Subcutaneous abdominal adipose tissue (tissue), 5 donors: ENCODE data around the gene KLHL40.
A peak's percentile ranks its signal among the peaks of the same experiment; 100 is the strongest.

Experiments used
- H3K27ac ChIP-seq: one replicate; pipeline ENCODE4 v1.7.0; 2013; ENCODE audit warnings: low read depth, mild to moderate bottlenecking, inconsistent platforms, low read length, moderate library complexity
- H3K27me3 ChIP-seq, 5 donors: one replicate each; pipeline ENCODE4 v1.7.0; 2013; ENCODE audit warnings: low read length in 5 of 5, inconsistent platforms in 1 of 5; ENCODE audit not compliant: control insufficient read depth in 5 of 5, insufficient read depth in 4 of 5
- H3K36me3 ChIP-seq, 5 donors: one replicate each; pipeline ENCODE4 v1.7.0; 2013; ENCODE audit warnings: low read length in 5 of 5; ENCODE audit not compliant: control insufficient read depth in 5 of 5, insufficient read depth in 5 of 5
- H3K4me1 ChIP-seq, 5 donors: one replicate each; pipeline ENCODE4 v1.7.0; 2013; ENCODE audit warnings: low read length in 5 of 5, mild to moderate bottlenecking in 3 of 5, moderate library complexity in 1 of 5; ENCODE audit not compliant: control insufficient read depth in 5 of 5, insufficient read depth in 5 of 5
- H3K4me3 ChIP-seq, 5 donors: one replicate each; pipeline ENCODE4 v1.7.0; 2013; ENCODE audit warnings: low read length in 5 of 5, low read depth in 1 of 5
- H3K9ac ChIP-seq, 5 donors: one replicate each; pipeline ENCODE4 v1.7.0; 2013; ENCODE audit warnings: low read length in 5 of 5, mild to moderate bottlenecking in 4 of 5, moderate library complexity in 3 of 5
- H3K9me3 ChIP-seq, 5 donors: one replicate each; pipeline ENCODE4 v1.7.0; 2013; ENCODE audit warnings: low read length in 5 of 5; ENCODE audit not compliant: control insufficient read depth in 5 of 5
- donor health status: healthy.
- donor health status: healthy.
- donor health status: healthy.
- donor health status: healthy.
- donor health status: healthy.

KLHL40 gene

GRCh38 chr3:42656680-42657610 is 28.4 kb upstream of the KLHL40 start:
- Histone ChIP-seq H3K4me1 (peaks cover 6 to 41% (median 36%) of the 10 kb centered on the region in 5 donors), H3K36me3 (peaks cover 0 to 28% (median 17%) of the 10 kb centered on the region in 5 donors), H3K9me3 (no peaks in the 10 kb centered on the region), H3K27me3 (no peaks in the 10 kb centered on the region), H3K27ac (peak overlapping the region; percentile 83), H3K9ac (no peak overlapping the region), H3K4me3 (no peak overlapping the region)

- H3K9me3 ChIP-seq: no peaks in the 10 kb centered on the region
- no peak overlapping the region for H3K9ac ChIP-seq
- H3K4me3 ChIP-seq: no peak overlapping the region
- H3K27me3 ChIP-seq: no peaks in the 10 kb centered on the region
- H3K27ac ChIP-seq: no peak overlapping the region
- H3K4me1 ChIP-seq: peaks cover 6 to 34% (median 28%) of the 10 kb centered on the region in 5 donors
- H3K36me3 ChIP-seq: peaks cover 0 to 28% (median 17%) of the 10 kb centered on the region in 5 donors
These were observed 27.7 kb upstream of the KLHL40 start for GRCh38 chr3:42657675-42658074.

GRCh38 chr3:42658091-42658770 is 27.1 kb upstream of the KLHL40 start:
- H3K4me1 ChIP-seq: peaks cover 6 to 28% (median 23%) of the 10 kb centered on the region in 5 donors
- H3K9me3 ChIP-seq: no peaks in the 10 kb centered on the region
- no peak overlapping the region for H3K9ac ChIP-seq
- H3K27me3 ChIP-seq: no peaks in the 10 kb centered on the region
- no peak overlapping the region for H3K27ac ChIP-seq
- H3K4me3 ChIP-seq: no peak overlapping the region
- H3K36me3 ChIP-seq: peaks cover 0 to 28% (median 17%) of the 10 kb centered on the region in 5 donors

- no peak overlapping the region for H3K9ac ChIP-seq
- no peak overlapping the region for H3K27ac ChIP-seq
- H3K4me3 ChIP-seq: no peak overlapping the region
- peaks cover 4 to 22% (median 16%) of the 10 kb centered on the region in 5 donors for H3K4me1 ChIP-seq
- H3K27me3 ChIP-seq: no peaks in the 10 kb centered on the region
- peaks cover 0 to 28% (median 17%) of the 10 kb centered on the region in 5 donors for H3K36me3 ChIP-seq
- no peaks in the 10 kb centered on the region for H3K9me3 ChIP-seq
These were observed 26.5 kb upstream of the KLHL40 start for GRCh38 chr3:42658771-42659390.

- Histone ChIP-seq H3K27ac (no peak overlapping the region), H3K9me3 (no peaks in the 10 kb centered on the region), H3K4me1 (peaks cover 4 to 20% (median 16%) of the 10 kb centered on the region in 5 donors), H3K9ac (no peak overlapping the region), H3K27me3 (no peaks in the 10 kb centered on the region), H3K36me3 (peaks cover 0 to 28% (median 17%) of the 10 kb centered on the region in 5 donors), H3K4me3 (no peak overlapping the region)
These were observed 25.7 kb upstream of the KLHL40 start for GRCh38 chr3:42659451-42660130.

- peaks cover 0 to 28% (median 17%) of the 10 kb centered on the region in 5 donors for H3K36me3 ChIP-seq
- no peaks in the 10 kb centered on the region for H3K9me3 ChIP-seq
- no peak overlapping the region for H3K4me3 ChIP-seq
- H3K27ac ChIP-seq: no peak overlapping the region
- H3K27me3 ChIP-seq: no peaks in the 10 kb centered on the region
- H3K9ac ChIP-seq: no peak overlapping the region
- peaks cover 3 to 13% (median 10%) of the 10 kb centered on the region in 5 donors for H3K4me1 ChIP-seq
These were observed 25.1 kb upstream of the KLHL40 start for GRCh38 chr3:42660131-42660715.

GRCh38 chr3:42660898-42661297 is 24.4 kb upstream of the KLHL40 start:
- H3K4me1 ChIP-seq: peaks cover 0 to 7% (median 4%) of the 10 kb centered on the region in 5 donors
- H3K36me3 ChIP-seq: peaks cover 0 to 28% (median 17%) of the 10 kb centered on the region in 5 donors
- no peak overlapping the region for H3K27ac ChIP-seq
- H3K9ac ChIP-seq: no peak overlapping the region
- H3K9me3 ChIP-seq: no peaks in the 10 kb centered on the region
- no peak overlapping the region for H3K4me3 ChIP-seq
- H3K27me3 ChIP-seq: no peaks in the 10 kb centered on the region

- no peak overlapping the region for H3K4me3 ChIP-seq
- no peak overlapping the region for H3K9ac ChIP-seq
- H3K27ac ChIP-seq: no peak overlapping the region
- no peaks in the 10 kb centered on the region for H3K9me3 ChIP-seq
- no peaks in the 10 kb centered on the region for H3K27me3 ChIP-seq
- H3K4me1 ChIP-seq: peaks cover 0 to 10% (median 6%) of the 10 kb centered on the region in 5 donors
- peaks cover 0 to 28% (median 17%) of the 10 kb centered on the region in 5 donors for H3K36me3 ChIP-seq
These were observed 23.7 kb upstream of the KLHL40 start for GRCh38 chr3:42661593-42662022.
